GM12878 (cell line): Measurements from ENCODE around the gene CDC14A. TPM values are rescaled to one million over a fixed set of nuclear protein-coding genes. Genes with fewer than 3 reads are reported as not detected.

Experiments
- ATAC-seq: fragments of 200-7000 bp; cut with Tn5 transposase; 3 replicates; pipeline ENCODE4 v1.9.1; 2020; ENCODE audit warnings: mild to moderate bottlenecking, moderate library complexity
- BruUV-seq: library from RNA; stranded (reverse); fragments of 400-500 nt; replicated peaks from 2 replicates; lab custom pipeline; 2021; lab: Mats Ljungman, UMichigan
- CTCF ChIA-PET: fragments of 300-600 bp; sonication (Branson Sonifier 250); formaldehyde crosslinking; extraction: SDS; loops from one replicate; lab custom pipeline; 2021; ENCODE audit warnings: inconsistent platforms; lab: Yijun Ruan, JAX
- POLR2A ChIA-PET: fragments of 350-600 bp; formaldehyde crosslinking; extraction: SDS; loops from one replicate; lab custom pipeline; 2021; ENCODE audit warnings: inconsistent platforms; lab: Charles Lee
- RAD21 ChIA-PET: fragments of 300-600 bp; sonication (Branson Sonifier 250); formaldehyde crosslinking; loops from one replicate; lab custom pipeline; 2023; ENCODE audit warnings: antibody characterized with exemption; ENCODE audit not compliant: unreplicated experiment; lab: Charles Lee
- SMC1A ChIA-PET: fragments of 300-600 bp; sonication (Branson Sonifier 250); formaldehyde crosslinking; loops from one replicate; lab custom pipeline; 2023; ENCODE audit not compliant: unreplicated experiment, uncharacterized antibody; lab: Charles Lee
- DNase-seq: peaks from one replicate; pipeline ENCODE4 v3.0.0-alpha.2; 2011; ENCODE audit warnings: low read depth, low spot score
- FAIRE-seq: peaks from 3 replicates; lab custom pipeline; 2011; peaks lifted over from hg19 to GRCh38; lab: Jason Lieb, UNC
- H2AFZ ChIP-seq: 2 replicates; pipeline ENCODE4 v1.6.0; 2011; ENCODE audit warnings: low read depth, low read length, control low read depth; ENCODE audit not compliant: control insufficient read depth
- H3K27ac ChIP-seq: 2 replicates; pipeline ENCODE4 v1.5.1; 2011; ENCODE audit warnings: control low read depth; ENCODE audit not compliant: control insufficient read depth, insufficient read depth
- H3K27me3 ChIP-seq, 2 experiments: replicated peaks in 1 of 2; 2 replicates each; pipeline versions ENCODE4 v1.6.0 to v1.6.1; 2011; ENCODE audit warnings: low read length in 1 of 2; ENCODE audit not compliant: control insufficient read depth in 2 of 2, insufficient read depth in 2 of 2
- H3K36me3 ChIP-seq, 2 experiments: 2 replicates each; pipeline ENCODE4 v1.5.1; 2011; ENCODE audit warnings: low read length in 1 of 2; ENCODE audit not compliant: control insufficient read depth in 2 of 2, insufficient read depth in 2 of 2
- H3K4me1 ChIP-seq: 2 replicates; pipeline ENCODE4 v1.6.1; 2011; ENCODE audit warnings: mild to moderate bottlenecking, low read length, moderate library complexity, mixed read lengths; ENCODE audit not compliant: control insufficient read depth, insufficient read depth
- H3K4me2 ChIP-seq: 2 replicates; pipeline ENCODE4 v1.6.0; 2011; ENCODE audit warnings: control low read depth; ENCODE audit not compliant: control insufficient read depth, insufficient read depth
- H3K4me3 ChIP-seq: fragments of 200-600 bp; sonication (generic); 2 replicates; pipeline ENCODE4 v1.5.1; 2016
- H3K79me2 ChIP-seq: 2 replicates; pipeline ENCODE4 v1.6.0; 2011; ENCODE audit warnings: low read length; ENCODE audit not compliant: control insufficient read depth, insufficient read depth
- H3K9ac ChIP-seq: 2 replicates; pipeline ENCODE4 v1.8.0; 2011; ENCODE audit warnings: low read length, control low read depth, mixed read lengths; ENCODE audit not compliant: control insufficient read depth, insufficient read depth
- H3K9me3 ChIP-seq: replicated peaks from 3 replicates; pipeline ENCODE4 v1.5.1; 2011; ENCODE audit warnings: mild to moderate bottlenecking, low read length; ENCODE audit not compliant: control insufficient read depth, insufficient read depth
- H4K20me1 ChIP-seq: 2 replicates; pipeline ENCODE4 v1.6.0; 2011; ENCODE audit not compliant: control insufficient read depth, insufficient read depth
- BMI1 ChIP-seq: fragments of 450-650 bp; IDR thresholded peaks from 2 replicates; pipeline ENCODE4 v1.6.1; 2016; ENCODE audit warnings: mild to moderate bottlenecking, moderate library complexity, borderline replicate concordance
- CBX3 ChIP-seq: fragments of 200-600 bp; sonication (generic); IDR thresholded peaks from 2 replicates; pipeline ENCODE4 v1.6.1; 2016; ENCODE audit warnings: low read depth, borderline replicate concordance
- CBX5 ChIP-seq: sonication (generic); IDR thresholded peaks from 2 replicates; pipeline ENCODE4 v1.6.1; 2016; ENCODE audit warnings: low read depth, moderate library complexity, mild to moderate bottlenecking, inconsistent platforms
- MEF2A ChIP-seq: IDR thresholded peaks from 2 replicates; pipeline ENCODE4 v1.6.1; 2011; ENCODE audit warnings: low read depth, mild to moderate bottlenecking, low read length, moderate library complexity; ENCODE audit not compliant: insufficient read depth
- MEF2B ChIP-seq: fragments of 450-650 bp; IDR thresholded peaks from 2 replicates; pipeline ENCODE4 v1.6.1; 2018; ENCODE audit warnings: mild to moderate bottlenecking, moderate library complexity; ENCODE audit not compliant: partially characterized antibody, poor library complexity, severe bottlenecking
- NFIC ChIP-seq: IDR thresholded peaks from 2 replicates; pipeline ENCODE4 v1.6.1; 2012; ENCODE audit warnings: low read depth, mild to moderate bottlenecking, inconsistent platforms, low read length, moderate library complexity
- NFYB ChIP-seq: IDR thresholded peaks from 2 replicates; pipeline ENCODE4 v1.6.1; 2011; ENCODE audit warnings: low read depth, mild to moderate bottlenecking, low read length, improper control_type of control experiment, moderate library complexity; ENCODE audit not compliant: insufficient read depth
- NR2C1 ChIP-seq: fragments of 450-650 bp; IDR thresholded peaks from 2 replicates; pipeline ENCODE4 v1.6.1; 2017; ENCODE audit warnings: antibody characterized with exemption, mild to moderate bottlenecking, moderate library complexity
- PAX5 ChIP-seq: IDR thresholded peaks from 2 replicates; pipeline ENCODE4 v1.6.1; 2011; ENCODE audit warnings: low read depth, low read length, borderline replicate concordance
- SMARCA5 ChIP-seq: fragments of 450-650 bp; IDR thresholded peaks from 2 replicates; pipeline ENCODE4 v1.6.1; 2017; ENCODE audit warnings: mild to moderate bottlenecking
- TCF7 ChIP-seq: IDR thresholded peaks from 2 replicates; pipeline ENCODE4 v1.6.1; 2014; ENCODE audit warnings: antibody characterized with exemption, borderline replicate concordance
- ZNF384 ChIP-seq: IDR thresholded peaks from 2 replicates; pipeline ENCODE4 v1.6.1; 2012; ENCODE audit warnings: low read depth, mild to moderate bottlenecking, low read length, improper control_type of control experiment, borderline replicate concordance
- ZNF622 ChIP-seq: fragments of 450-650 bp; IDR thresholded peaks from 2 replicates; pipeline ENCODE4 v1.6.1; 2017; ENCODE audit warnings: mild to moderate bottlenecking, inconsistent platforms
- ZNF687 ChIP-seq: fragments of 450-650 bp; IDR thresholded peaks from 2 replicates; pipeline ENCODE4 v1.6.1; 2017; ENCODE audit warnings: mild to moderate bottlenecking, moderate library complexity
- WGBS: methylation state at CpG from one replicate; pipeline ENCODE4 v1.1.6; 2016; ENCODE audit warnings: low lambda C conversion rate; ENCODE audit not compliant: insufficient replicate concordance, insufficient coverage; ENCODE audit errors: missing lambda C conversion rate; 5-methylcytosine and 5-hydroxymethylcytosine counted together
- in situ Hi-C: fragments of 300-500 bp; cut with MboI; formaldehyde crosslinking; loops from 9 replicates; pipeline ENCODE4 v1.14.3; 2018; ENCODE audit warnings: mixed read lengths
- intact Hi-C: fragments of 100-400 bp; cut with micrococcal nuclease; formaldehyde crosslinking; loops from one replicate; pipeline ENCODE4 v1.14.2; 2022; ENCODE audit not compliant: unreplicated experiment
- polyA plus RNA-seq, 11 experiments: library from polyadenylated mRNA; depleted of rRNA in 4 of 11; unstranded in 6 of 11; stranded (reverse) in 5 of 11; fragments of >200 nt; fragmentation: Nextera tagmentation in 4 of 11; fragmentation: Illumina TruSeq in 1 of 11; extraction: Ambion mirVana in 4 of 11; extraction: Trizol in 1 of 11; gene quantifications; 1 replicate in 1 of 11; 2 replicates in 10 of 11; pipeline versions ENCODE4 v1.2.1 to v1.2.3, GENCODE V29; 2011 to 2016; ENCODE audit warnings: inconsistent platforms in 2 of 11, missing spikeins in 2 of 11, low read depth in 1 of 11
- total RNA-seq, 4 experiments: library from RNA; depleted of rRNA in 3 of 4; stranded (reverse); fragments of >200 nt in 3 of 4; fragmentation: Illumina TruSeq in 1 of 4; extraction: Trizol in 1 of 4; gene quantifications; 2 replicates each; pipeline versions ENCODE4 v1.2.1 to v1.2.3, GENCODE V29; 2013 to 2021

CDC14A gene
- total and polyA plus RNA-seq, 10 of the 15 experiments (the other 5 are each of a cell fraction or from before 2014, with no cell fraction given) = 1.5 to 7.1 (median 5.5) TPM

GRCh38 chr1:100342348-100342747, 10.0 kb upstream of the CDC14A start:
- FAIRE-seq (peak; percentile 7), ATAC-seq (no peak), DNase-seq (no peak)
- Histone ChIP-seq H4K20me1 (no peaks in the 10 kb centered on the region), H3K27ac (no peak overlapping the region), H2AFZ (no peak overlapping the region), H3K4me2 (no peak overlapping the region), H3K4me1 (no peaks in the 10 kb centered on the region), H3K4me3 (no peak overlapping the region), H3K9ac (no peak overlapping the region), H3K36me3 (no peaks in the 10 kb centered on the region), H3K27me3 (no peaks in the 10 kb centered on the region), H3K79me2 (no peaks in the 10 kb centered on the region), H3K9me3 (no peaks in the 10 kb centered on the region)
- ChIA-PET SMC1A (no interaction called here), RAD21 (no interaction called here), CTCF (interaction anchor here (0.7 kb wide), 1 partner anchor 16 kb away, joined by 3 read pairs; no protein-coding TSS in a partner anchor), POLR2A (no interaction called here)
- no TSS peak for BruUV-seq
- TF ChIP-seq CBX3 (no peak), NFIC (no peak)
- in situ Hi-C loops = no loop called here
- intact Hi-C loops = no loop called here
- 88% methylated on average over 2 of the region's 2 CpGs for WGBS

GRCh38 chr1:100343897-100344296, 8.4 kb upstream of the CDC14A start:
- DNase-seq = no peak
- in situ Hi-C loops = no loop called here
- POLR2A ChIA-PET = no interaction called here
- H3K4me3 ChIP-seq = no peak overlapping the region
- CTCF ChIA-PET = no interaction called here
- no TSS peak for BruUV-seq
- H3K79me2 ChIP-seq = no peaks in the 10 kb centered on the region
- H3K4me1 ChIP-seq = no peaks in the 10 kb centered on the region
- no peak for ATAC-seq
- H3K27ac ChIP-seq = no peak overlapping the region
- no peak overlapping the region for H3K4me2 ChIP-seq
- H3K9ac ChIP-seq = no peak overlapping the region
- SMC1A ChIA-PET = interaction anchor here (0.7 kb wide), 1 partner anchor 244 kb away, joined by 3 read pairs; no protein-coding TSS in a partner anchor
- H3K36me3 ChIP-seq = no peaks in the 10 kb centered on the region
- no peak overlapping the region for H2AFZ ChIP-seq
- WGBS = 48% methylated on average over 3 of the region's 3 CpGs
- no peak for FAIRE-seq
- H3K9me3 ChIP-seq = no peaks in the 10 kb centered on the region
- intact Hi-C loops = no loop called here
- no peaks in the 10 kb centered on the region for H3K27me3 ChIP-seq
- no peaks in the 10 kb centered on the region for H4K20me1 ChIP-seq
- RAD21 ChIA-PET = no interaction called here
- TF ChIP-seq MEF2A (no peak), PAX5 (no peak), BMI1 (no peak), MEF2B (no peak), NFYB (no peak), ZNF622 (no peak), NR2C1 (no peak), CBX5 (no peak), SMARCA5 (no peak), TCF7 (no peak), ZNF687 (no peak), ZNF384 (no peak)
